MCF 10A (cell line): ENCODE measurements around the gene SLC35E3. TPM values are rescaled to one million over a fixed set of nuclear protein-coding genes. Genes with fewer than 3 reads are reported as not detected.
"Not testable (repeated sequence)": the region's sequence is repeated elsewhere in the genome, so short reads cannot be mapped to it uniquely, and the experiment has no call there.

Experiments
- BruUV-seq: library from RNA; stranded (reverse); fragments of 400-500 nt; replicated peaks from 2 replicates; lab custom pipeline; 2021; lab: Mats Ljungman, UMichigan
- CTCF ChIA-PET: fragments of 300-600 bp; sonication (Branson Sonifier 250); formaldehyde crosslinking; extraction: SDS; loops from one replicate; lab custom pipeline; 2021; ENCODE audit warnings: antibody characterized with exemption, inconsistent platforms; lab: Yijun Ruan, JAX
- POLR2A ChIA-PET: fragments of 300-600, 350-650 bp; sonication (Branson Sonifier 250); formaldehyde crosslinking; extraction: SDS; loops from one replicate; lab custom pipeline; 2020; ENCODE audit warnings: antibody characterized with exemption, inconsistent platforms; lab: Yijun Ruan, JAX
- DNase-seq: peaks from one replicate; pipeline ENCODE4 v3.0.0-alpha.2; 2018; ENCODE audit not compliant: unreplicated experiment
- H3K27ac Mint-ChIP-seq: one replicate; pipeline ENCODE4 v1.8.0; 2022; ENCODE audit warnings: mild to moderate bottlenecking, low read depth, mixed read lengths; ENCODE audit not compliant: unreplicated experiment
- H3K27me3 Mint-ChIP-seq: one replicate; pipeline ENCODE4 v1.8.0; 2022; ENCODE audit warnings: mixed read lengths; ENCODE audit not compliant: insufficient read depth, unreplicated experiment
- H3K36me3 Mint-ChIP-seq: one replicate; pipeline ENCODE4 v1.8.0; 2022; ENCODE audit warnings: mild to moderate bottlenecking, moderate library complexity, mixed read lengths; ENCODE audit not compliant: insufficient read depth, unreplicated experiment
- H3K4me1 Mint-ChIP-seq: one replicate; pipeline ENCODE4 v1.8.0; 2022; ENCODE audit warnings: mixed read lengths; ENCODE audit not compliant: insufficient read depth, unreplicated experiment
- H3K4me3 Mint-ChIP-seq: one replicate; pipeline ENCODE4 v1.8.0; 2022; ENCODE audit warnings: mild to moderate bottlenecking, moderate library complexity, mixed read lengths; ENCODE audit not compliant: unreplicated experiment
- H3K9me3 Mint-ChIP-seq: one replicate; pipeline ENCODE4 v1.8.0; 2022; ENCODE audit warnings: mixed read lengths; ENCODE audit not compliant: unreplicated experiment
- CTCF ChIP-seq: fragments of 200-600 bp; IDR thresholded peaks from one replicate; pipeline ENCODE4 v1.8.0; 2022; ENCODE audit warnings: antibody characterized with exemption, mild to moderate bottlenecking; ENCODE audit not compliant: unreplicated experiment
- intact Hi-C: fragments of 100-400 bp; cut with micrococcal nuclease; formaldehyde crosslinking; loops from 2 replicates; pipeline ENCODE4 v1.14.1; 2022
- total RNA-seq: library from RNA; stranded (reverse); gene quantifications from 2 replicates; pipeline ENCODE4 v1.2.3, GENCODE V29; 2022

Gene SLC35E3
- total RNA-seq, 1 experiment from 2014 or later, result 7.6 TPM

- H3K27me3 Mint-ChIP-seq, CTCF ChIA-PET, H3K4me1 Mint-ChIP-seq, POLR2A ChIA-PET, H3K36me3 Mint-ChIP-seq, H3K27ac Mint-ChIP-seq, H3K4me3 Mint-ChIP-seq, DNase-seq, BruUV-seq, H3K9me3 Mint-ChIP-seq: not testable (repeated sequence)
- intact Hi-C loops, result loop anchor here (10.0 kb wide), 1 partner anchor 468 kb away; the partner anchor contains the start of gene MDM1
Measured at GRCh38 chr12:68802911-68803651, 57.1 kb downstream of the SLC35E3 start.

GRCh38 chr12:68803948-68804656, 58.1 kb downstream of the SLC35E3 start:
- Mint-ChIP-seq H3K27ac (no peak overlapping the region), H3K27me3 (no peaks in the 10 kb centered on the region), H3K4me1 (peaks cover 8% of the 10 kb centered on the region), H3K9me3 (no peaks in the 10 kb centered on the region), H3K4me3 (no peak overlapping the region), H3K36me3 (peaks cover 12% of the 10 kb centered on the region)
- DNase-seq, result no peak
- intact Hi-C loops, result loop anchor here (10.0 kb wide), 1 partner anchor 469 kb away; the partner anchor contains the start of gene MDM1
- no peak for TF ChIP-seq CTCF
- POLR2A ChIA-PET, result interaction anchor here (1.6 kb wide), 1 partner anchor 9 kb away, joined by 3 read pairs; no protein-coding TSS in a partner anchor
- CTCF ChIA-PET, result interaction anchor here (0.6 kb wide), 1 partner anchor 136 kb away, joined by 4 read pairs; no protein-coding TSS in a partner anchor
- BruUV-seq, result no TSS peak

DNA sequence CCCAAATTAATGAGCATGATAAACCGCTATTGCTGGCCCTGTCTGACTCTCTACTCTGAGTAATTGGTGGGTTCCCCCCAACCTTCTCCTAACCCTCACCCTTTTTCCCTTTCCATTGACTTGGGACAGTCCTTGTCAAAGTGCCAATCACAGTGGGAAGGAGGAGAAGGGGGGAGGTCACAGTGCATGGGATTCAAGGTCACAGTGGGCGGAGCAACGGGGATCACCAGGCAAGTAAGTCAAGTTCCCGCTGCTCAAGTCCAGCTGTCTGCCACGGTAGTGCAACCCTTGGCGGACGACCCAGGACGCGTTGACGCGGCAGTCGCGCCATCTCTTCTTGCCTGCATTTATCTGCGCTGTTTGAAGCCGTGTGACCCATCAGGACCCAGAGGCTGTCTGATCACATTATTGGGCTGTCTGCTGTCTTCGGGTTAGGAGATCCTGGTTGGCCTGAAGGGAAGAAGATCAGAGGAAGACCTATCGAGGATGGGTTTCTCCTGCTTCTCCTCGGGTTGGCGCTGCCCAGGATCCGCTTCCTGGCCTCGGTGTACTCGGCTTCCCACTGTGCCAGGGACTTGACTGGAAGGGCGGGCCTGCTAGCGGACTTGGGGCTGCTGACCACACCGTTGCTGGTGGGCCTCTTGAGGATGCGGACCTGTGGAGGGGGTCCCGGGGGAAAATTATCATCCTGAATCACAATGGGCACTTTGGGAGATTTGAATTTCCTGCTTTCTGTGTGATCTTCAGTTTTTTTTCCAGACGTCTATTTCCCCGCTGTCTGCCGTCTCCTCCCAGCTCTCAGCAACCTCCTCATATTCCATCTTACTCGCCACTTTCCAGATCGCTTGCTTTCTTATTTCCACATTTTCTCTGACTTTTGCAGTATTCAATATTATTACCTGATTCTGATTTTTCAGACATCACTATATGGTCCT, 58.9 kb downstream of the SLC35E3 start:
- Mint-ChIP-seq H3K27me3 (no peaks in the 10 kb centered on the region), H3K27ac (no peak overlapping the region), H3K9me3 (no peaks in the 10 kb centered on the region), H3K4me1 (peaks cover 8% of the 10 kb centered on the region), H3K36me3 (peaks cover 20% of the 10 kb centered on the region), H3K4me3 (no peak overlapping the region)
- intact Hi-C loops, result loop anchor here (10.0 kb wide), 1 partner anchor 470 kb away; the partner anchor contains the start of gene MDM1
- ChIA-PET CTCF (no interaction called here), POLR2A (interaction anchor here (0.6 to 1.6 kb wide), 2 partner anchors 10 to 38 kb away, joined by 3 read pairs; no protein-coding TSS in a partner anchor)
- DNase-seq, result no peak
- TF ChIP-seq CTCF, result no peak
- no TSS peak for BruUV-seq

- BruUV-seq, result no TSS peak
- peak; percentile 20 for DNase-seq
- no peak overlapping the region for H3K27ac Mint-ChIP-seq
Measured at GRCh38 chr12:68805592-68806120, 59.7 kb downstream of the SLC35E3 start.

More at GRCh38 chr12:68805592-68806120, 59.7 kb downstream of the SLC35E3 start:
- no peaks in the 10 kb centered on the region for H3K9me3 Mint-ChIP-seq
- H3K27me3 Mint-ChIP-seq, result no peaks in the 10 kb centered on the region
- CTCF ChIA-PET, result no interaction called here
- TF ChIP-seq CTCF, result no peak
- intact Hi-C loops, result loop anchor here (10.0 kb wide), 1 partner anchor 471 kb away; the partner anchor contains the start of gene MDM1
- H3K4me3 Mint-ChIP-seq, result no peak overlapping the region
- POLR2A ChIA-PET, result interaction anchor here (0.6 to 1.6 kb wide), 2 partner anchors 10 to 37 kb away, joined by 3 read pairs; no protein-coding TSS in a partner anchor
- peaks cover 28% of the 10 kb centered on the region for H3K36me3 Mint-ChIP-seq
- peaks cover 8% of the 10 kb centered on the region for H3K4me1 Mint-ChIP-seq
